ENCODE data around the gene STAC3.

STAC3 gene

DNA sequence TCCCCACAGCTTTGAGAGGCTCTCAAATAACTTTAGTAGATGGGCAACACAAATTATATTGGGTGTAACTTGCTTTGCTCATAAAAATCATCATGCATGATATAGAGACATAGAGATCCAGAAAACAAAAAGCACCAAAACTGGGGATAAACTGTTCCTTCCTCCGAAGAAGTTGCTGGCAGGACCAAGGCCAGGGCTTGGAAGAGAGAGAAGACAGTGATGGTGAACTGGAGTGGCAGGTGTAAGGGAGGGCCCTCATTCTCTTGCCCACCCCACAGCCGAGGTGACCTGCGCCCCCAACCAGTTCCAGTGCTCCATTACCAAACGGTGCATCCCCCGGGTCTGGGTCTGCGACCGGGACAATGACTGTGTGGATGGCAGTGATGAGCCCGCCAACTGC lies 49.8 kb downstream of the STAC3 start:
- TF ChIP-seq, protein P1, sequence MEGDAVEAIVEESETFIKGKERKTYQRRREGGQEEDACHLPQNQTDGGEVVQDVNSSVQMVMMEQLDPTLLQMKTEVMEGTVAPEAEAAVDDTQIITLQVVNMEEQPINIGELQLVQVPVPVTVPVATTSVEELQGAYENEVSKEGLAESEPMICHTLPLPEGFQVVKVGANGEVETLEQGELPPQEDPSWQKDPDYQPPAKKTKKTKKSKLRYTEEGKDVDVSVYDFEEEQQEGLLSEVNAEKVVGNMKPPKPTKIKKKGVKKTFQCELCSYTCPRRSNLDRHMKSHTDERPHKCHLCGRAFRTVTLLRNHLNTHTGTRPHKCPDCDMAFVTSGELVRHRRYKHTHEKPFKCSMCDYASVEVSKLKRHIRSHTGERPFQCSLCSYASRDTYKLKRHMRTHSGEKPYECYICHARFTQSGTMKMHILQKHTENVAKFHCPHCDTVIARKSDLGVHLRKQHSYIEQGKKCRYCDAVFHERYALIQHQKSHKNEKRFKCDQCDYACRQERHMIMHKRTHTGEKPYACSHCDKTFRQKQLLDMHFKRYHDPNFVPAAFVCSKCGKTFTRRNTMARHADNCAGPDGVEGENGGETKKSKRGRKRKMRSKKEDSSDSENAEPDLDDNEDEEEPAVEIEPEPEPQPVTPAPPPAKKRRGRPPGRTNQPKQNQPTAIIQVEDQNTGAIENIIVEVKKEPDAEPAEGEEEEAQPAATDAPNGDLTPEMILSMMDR (IDR thresholded peaks at IDR 0.05; ENCODE audit: borderline replicate concordance, insufficient read depth, low read depth, low read length), result no peak
- H3K4me3 ChIP-seq (ENCODE audit: low read depth, low read length), result no peak overlapping the region

DNA sequence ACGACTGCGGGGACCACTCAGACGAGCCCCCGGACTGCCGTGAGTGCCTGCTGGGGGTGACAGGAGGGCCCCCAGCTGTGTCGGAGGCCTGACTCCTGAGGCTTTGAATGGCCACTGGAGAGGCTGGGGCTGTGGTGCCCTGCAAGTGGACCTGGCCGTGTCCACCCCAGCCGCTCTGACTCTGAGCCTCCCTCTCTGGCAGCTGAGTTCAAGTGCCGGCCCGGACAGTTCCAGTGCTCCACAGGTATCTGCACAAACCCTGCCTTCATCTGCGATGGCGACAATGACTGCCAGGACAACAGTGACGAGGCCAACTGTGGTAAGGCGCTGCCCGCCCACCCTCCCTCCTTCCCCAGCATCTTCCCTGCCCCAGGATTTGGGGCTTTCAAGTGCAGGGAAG lies 50.5 kb downstream of the STAC3 start:
- no peak overlapping the region for H3K4me3 ChIP-seq (ENCODE audit: low read depth, low read length)
- TF ChIP-seq, protein P1 (IDR thresholded peaks at IDR 0.05; ENCODE audit: borderline replicate concordance, insufficient read depth, low read depth, low read length), result no peak

DNA sequence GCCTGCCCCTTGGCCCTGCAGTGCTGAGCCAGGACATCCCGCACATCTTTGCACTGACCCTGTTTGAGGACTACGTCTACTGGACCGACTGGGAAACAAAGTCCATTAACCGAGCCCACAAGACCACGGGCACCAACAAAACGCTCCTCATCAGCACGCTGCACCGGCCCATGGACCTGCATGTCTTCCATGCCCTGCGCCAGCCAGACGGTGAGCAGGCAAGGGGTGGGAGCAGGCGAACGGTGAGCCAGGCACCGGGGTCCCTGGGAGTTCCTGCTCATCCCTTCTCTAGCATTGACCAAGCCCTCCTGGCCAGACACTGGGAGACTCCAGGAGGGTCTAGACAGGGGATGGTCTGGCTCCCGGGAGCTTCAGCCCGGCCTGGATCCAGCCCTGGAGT lies 51.8 kb downstream of the STAC3 start:
- no peak overlapping the region for H3K4me3 ChIP-seq (ENCODE audit: low read depth, low read length)
- TF ChIP-seq, protein P1 (IDR thresholded peaks at IDR 0.05; ENCODE audit: borderline replicate concordance, insufficient read depth, low read depth, low read length), result no peak

DNA sequence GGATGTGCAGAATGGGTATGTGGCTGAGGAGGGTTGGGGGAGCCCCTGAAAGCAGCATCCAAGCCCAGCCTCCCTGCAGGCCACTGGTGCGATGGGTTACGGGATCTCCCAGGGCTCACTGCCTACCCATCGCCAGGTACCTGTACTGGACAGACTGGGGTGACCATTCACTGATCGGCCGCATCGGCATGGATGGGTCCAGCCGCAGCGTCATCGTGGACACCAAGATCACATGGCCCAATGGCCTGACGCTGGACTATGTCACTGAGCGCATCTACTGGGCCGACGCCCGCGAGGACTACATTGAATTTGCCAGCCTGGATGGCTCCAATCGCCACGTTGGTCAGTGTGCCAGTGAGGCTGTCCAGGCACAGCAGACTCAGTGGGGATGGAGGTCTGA lies 52.7 kb downstream of the STAC3 start:
- TF ChIP-seq, protein P1 (IDR thresholded peaks at IDR 0.05; ENCODE audit: borderline replicate concordance, insufficient read depth, low read depth, low read length), result no peak
- no peak overlapping the region for H3K4me3 ChIP-seq (ENCODE audit: low read depth, low read length)

DNA sequence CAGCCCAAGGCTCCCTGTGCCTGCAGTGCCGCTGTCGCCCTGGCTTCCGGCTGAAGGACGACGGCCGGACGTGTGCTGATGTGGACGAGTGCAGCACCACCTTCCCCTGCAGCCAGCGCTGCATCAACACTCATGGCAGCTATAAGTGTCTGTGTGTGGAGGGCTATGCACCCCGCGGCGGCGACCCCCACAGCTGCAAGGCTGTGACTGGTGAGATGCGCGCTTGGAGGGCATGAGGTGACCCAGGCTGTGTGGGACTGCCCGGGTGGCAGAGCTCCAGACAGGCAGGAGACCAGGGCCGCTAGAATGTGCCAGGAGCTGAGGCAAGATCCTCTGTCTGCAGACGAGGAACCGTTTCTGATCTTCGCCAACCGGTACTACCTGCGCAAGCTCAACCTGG lies 54.0 kb downstream of the STAC3 start:
- TF ChIP-seq, protein P1 (IDR thresholded peaks at IDR 0.05; ENCODE audit: borderline replicate concordance, insufficient read depth, low read depth, low read length), result no peak
- no peak overlapping the region for H3K4me3 ChIP-seq (ENCODE audit: low read depth, low read length)

DNA sequence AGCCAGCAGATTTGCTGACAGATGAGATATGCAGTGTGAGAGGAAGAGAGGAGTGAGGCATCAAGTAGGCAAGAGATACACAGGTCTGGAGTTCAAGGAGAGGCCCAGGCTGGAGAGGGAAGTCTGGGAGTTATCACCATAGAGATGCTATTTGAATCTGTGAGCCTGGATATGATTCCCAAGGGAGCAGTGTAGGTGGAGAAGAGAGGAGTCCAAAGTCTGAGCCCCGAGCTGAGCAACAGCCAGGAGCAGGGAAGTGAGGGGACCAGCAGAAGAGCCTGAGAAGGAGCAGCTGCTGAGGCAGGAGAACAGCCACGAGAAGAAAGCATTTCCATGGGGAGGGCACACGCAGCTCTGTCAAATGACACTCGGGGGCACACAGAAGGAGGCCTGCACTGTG lies 54.5 kb downstream of the STAC3 start:
- no peak overlapping the region for H3K4me3 ChIP-seq (ENCODE audit: low read depth, low read length)

DNA sequence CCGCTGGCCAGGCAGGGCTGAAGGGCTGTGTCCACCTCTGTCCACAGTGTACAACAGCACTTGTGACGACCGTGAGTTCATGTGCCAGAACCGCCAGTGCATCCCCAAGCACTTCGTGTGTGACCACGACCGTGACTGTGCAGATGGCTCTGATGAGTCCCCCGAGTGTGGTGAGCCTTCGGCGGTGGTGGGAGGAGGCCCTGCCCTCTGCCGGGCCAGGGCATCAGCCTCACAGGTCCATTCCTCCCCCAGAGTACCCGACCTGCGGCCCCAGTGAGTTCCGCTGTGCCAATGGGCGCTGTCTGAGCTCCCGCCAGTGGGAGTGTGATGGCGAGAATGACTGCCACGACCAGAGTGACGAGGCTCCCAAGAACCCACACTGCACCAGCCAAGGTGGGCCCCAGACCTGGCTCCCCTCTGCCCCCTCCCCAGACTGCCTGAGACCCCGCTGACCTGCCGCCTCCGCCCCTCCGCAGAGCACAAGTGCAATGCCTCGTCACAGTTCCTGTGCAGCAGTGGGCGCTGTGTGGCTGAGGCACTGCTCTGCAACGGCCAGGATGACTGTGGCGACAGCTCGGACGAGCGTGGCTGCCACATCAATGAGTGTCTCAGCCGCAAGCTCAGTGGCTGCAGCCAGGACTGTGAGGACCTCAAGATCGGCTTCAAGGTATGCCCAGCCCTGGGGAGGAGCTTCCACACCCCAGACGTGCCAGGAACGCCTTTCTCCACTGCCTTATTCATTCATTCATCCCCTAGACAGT lies 55.2 kb downstream of the STAC3 start:
- no peak overlapping the region for H3K4me3 ChIP-seq (ENCODE audit: low read depth, low read length)
- TF ChIP-seq, protein P1 (IDR thresholded peaks at IDR 0.05; ENCODE audit: borderline replicate concordance, insufficient read depth, low read depth, low read length), result no peak

More for the DNA sequence above, 54.5 kb downstream of the STAC3 start:
- TF ChIP-seq, protein P1 (IDR thresholded peaks at IDR 0.05; ENCODE audit: borderline replicate concordance, insufficient read depth, low read depth, low read length), result no peak

All from GM12875 (cell line).